Epithelial cell of umbilical artery (primary cell): ENCODE measurements around the gene SBK2. TPM values are rescaled to one million over a fixed set of nuclear protein-coding genes. Genes with fewer than 3 reads are reported as not detected.

Source experiments
- total RNA-seq: library from RNA; depleted of rRNA; stranded (reverse); fragments of >200 nt; gene quantifications from 2 replicates; pipeline ENCODE4 v1.2.3, GENCODE V29; 2014

The SBK2 gene
- total RNA-seq: not detected in 2 replicates

GRCh38 chr19:55536951-55537740, at the start of gene SBK2:
TSS of gene SBK2 (minus strand) at chr19:55537133. CDS start at chr19:55536294, 839 bp downstream.

GRCh38 chr19:55580628-55581144, 43.8 kb upstream of the SBK2 start, which contains the start of gene ZNF579:
TSS of gene ZNF579 (minus strand) at chr19:55580848. CDS start at chr19:55579639, 1,209 bp downstream.

GRCh38 chr19:55545443-55545842, 8.5 kb upstream of the SBK2 start, which contains the start of gene SBK3:
TSS of gene SBK3 (minus strand) at chr19:55545543. CDS start at chr19:55545543, 0 bp downstream.

GRCh38 chr19:55487924-55488687, 48.8 kb downstream of the SBK2 start, which contains the start of gene SSC5D:
TSS of gene SSC5D (plus strand) at chr19:55488436. CDS start at chr19:55488590, 154 bp downstream.

GRCh38 chr19:55484593-55485438, 52.1 kb downstream of the SBK2 start, which contains the start of gene NAT14:
TSS of gene NAT14 (plus strand) at chr19:55485188. CDS start at chr19:55485709, 521 bp downstream.

Other genes with a start within 250 kb of the SBK2 start
- gene TMEM150B, start 211.8 kb downstream of the SBK2 start, total RNA-seq: not detected in 2 replicates
- gene KMT5C, start 197.3 kb downstream of the SBK2 start, total RNA-seq: 3.9 and 4.7 TPM in 2 replicates
- under 0.01 TPM in 1 of 2 replicates, not detected in the other for gene COX6B2, start 182.4 kb downstream of the SBK2 start, total RNA-seq
- gene GARIN5B, start 173.9 kb downstream of the SBK2 start, total RNA-seq: not detected in 2 replicates
- 0.46 and 2.6 TPM in 2 replicates for gene IL11, start 166.7 kb downstream of the SBK2 start, total RNA-seq
- gene TMEM190, start 160.3 kb downstream of the SBK2 start, total RNA-seq: not detected in 2 replicates
- 0.65 TPM in 1 of 2 replicates, not detected in the other for gene TMEM238, start 152.8 kb downstream of the SBK2 start, total RNA-seq
- gene RPL28, start 151.2 kb downstream of the SBK2 start, total RNA-seq: 112 and 274 TPM in 2 replicates
- gene UBE2S, start 129.3 kb downstream of the SBK2 start, total RNA-seq: 168 and 599 TPM in 2 replicates
- gene SHISA7, start 93.8 kb downstream of the SBK2 start, total RNA-seq: not detected in 2 replicates
- gene ISOC2, start 75.5 kb downstream of the SBK2 start, total RNA-seq: 50.6 and 74.1 TPM in 2 replicates
- gene C19orf85, start 72.4 kb downstream of the SBK2 start, total RNA-seq: not detected in 2 replicates
- 0.30 and 2.6 TPM in 2 replicates for gene ZNF628, start 60.5 kb downstream of the SBK2 start, total RNA-seq
- gene NAT14, start 51.9 kb downstream of the SBK2 start, total RNA-seq: 11.7 and 18.2 TPM in 2 replicates
- 0.32 and 2.3 TPM in 2 replicates for gene SSC5D, start 48.7 kb downstream of the SBK2 start, total RNA-seq
- 0.32 TPM in 1 of 2 replicates, not detected in the other for gene SBK3, start 8.4 kb upstream of the SBK2 start, total RNA-seq
- 3.2 TPM in 2 replicates for gene ZNF579, start 43.7 kb upstream of the SBK2 start, total RNA-seq
- 1.8 and 2.6 TPM in 2 replicates for gene FIZ1, start 62.4 kb upstream of the SBK2 start, total RNA-seq
- 7.8 and 10.3 TPM in 2 replicates for gene ZNF524, start 63.2 kb upstream of the SBK2 start, total RNA-seq
- gene ZNF865, start 68.5 kb upstream of the SBK2 start, total RNA-seq: 0.61 and 0.65 TPM in 2 replicates
- 3.6 and 3.8 TPM in 2 replicates for gene ZNF784, start 87.4 kb upstream of the SBK2 start, total RNA-seq
- 1.9 and 2.7 TPM in 2 replicates for gene ZNF580, start 103.9 kb upstream of the SBK2 start, total RNA-seq
- gene ZNF581, start 106.5 kb upstream of the SBK2 start, total RNA-seq: 16.1 and 21.4 TPM in 2 replicates
- gene CCDC106, start 111.1 kb upstream of the SBK2 start, total RNA-seq: 7.6 and 7.8 TPM in 2 replicates
- 87.7 and 143 TPM in 2 replicates for gene U2AF2, start 117.9 kb upstream of the SBK2 start, total RNA-seq
- 19.2 and 50.8 TPM in 2 replicates for gene EPN1, start 138.1 kb upstream of the SBK2 start, total RNA-seq
- not detected in 2 replicates for gene NLRP9, start 201.3 kb upstream of the SBK2 start, total RNA-seq
- gene RFPL4A, start 222.0 kb upstream of the SBK2 start, total RNA-seq: under 0.01 TPM in 1 of 2 replicates, not detected in the other
- not detected in 2 replicates for gene RFPL4AL1, start 232.0 kb upstream of the SBK2 start, total RNA-seq